GM12892 (cell line): ENCODE results near the gene COL26A1.

Source experiments
- POLR2A ChIP-seq: IDR thresholded peaks from 2 replicates; pipeline ENCODE4 v1.6.1; 2011; ENCODE audit warnings: low read depth, low read length, control low read depth
- POLR2AphosphoS5 ChIP-seq: IDR thresholded peaks from 2 replicates; pipeline ENCODE4 v1.6.1; 2011; ENCODE audit warnings: low read depth, low read length, control low read depth
- TAF1 ChIP-seq: IDR thresholded peaks from 2 replicates; pipeline ENCODE4 v1.6.1; 2011; ENCODE audit warnings: low read depth, mild to moderate bottlenecking, control low read depth, low read length, borderline replicate concordance

DNA sequence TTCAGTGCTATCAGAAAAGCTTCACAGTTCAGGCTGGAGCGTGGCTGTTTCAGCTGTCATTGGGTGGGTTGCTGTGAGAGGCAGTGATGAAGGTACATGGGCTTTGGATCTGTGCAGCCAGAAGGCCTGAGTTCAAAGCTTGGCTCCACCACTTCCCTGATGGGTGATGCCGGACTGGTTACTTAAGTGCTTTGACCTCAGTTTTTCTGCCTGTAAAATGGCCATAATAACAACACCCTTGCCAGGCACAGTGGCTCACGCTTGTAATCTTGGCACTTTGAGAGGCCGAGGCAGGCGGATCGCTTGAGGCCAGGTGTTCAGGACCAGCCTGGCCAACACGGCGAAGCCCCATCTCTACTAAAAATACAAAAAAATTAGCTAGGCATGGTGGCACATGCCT lies 30.6 kb upstream of the COL26A1 start:
- TF ChIP-seq TAF1 (no peak), POLR2A (no peak), POLR2AphosphoS5 (no peak)
